Effector memory CD8-positive, alpha-beta T cell (primary cell): ENCODE measurements around the gene SCAMP4.
A peak's percentile ranks its signal among the peaks of the same experiment; 100 is the strongest.

Experiments
- ATAC-seq: fragments of 150-1000 bp; cut with Tn5 transposase; replicated peaks from 2 replicates; pipeline ENCODE4 v1.10.0; 2021; ENCODE audit warnings: mild to moderate bottlenecking, moderate library complexity
- DNase-seq, 3 experiments: peaks; one replicate each; pipeline ENCODE4 v3.0.0; 2021
- H3K27ac Mint-ChIP-seq, 2 donors: one replicate each; pipeline ENCODE4 v1.8.0; 2022; ENCODE audit warnings: mild to moderate bottlenecking in 2 of 2, mixed read lengths in 2 of 2, moderate library complexity in 2 of 2
- H3K27me3 Mint-ChIP-seq, 2 donors: one replicate each; pipeline ENCODE4 v1.8.0; 2022; ENCODE audit warnings: mixed read lengths in 2 of 2
- H3K36me3 Mint-ChIP-seq: one replicate; pipeline ENCODE4 v1.8.0; 2022; ENCODE audit warnings: mild to moderate bottlenecking, moderate library complexity, mixed read lengths; ENCODE audit not compliant: insufficient read depth
- H3K4me1 Mint-ChIP-seq, 2 donors: one replicate each; pipeline ENCODE4 v1.8.0; 2022; ENCODE audit warnings: low read depth in 2 of 2, mixed read lengths in 2 of 2
- H3K4me3 Mint-ChIP-seq, 2 donors: one replicate each; pipeline ENCODE4 v1.8.0; 2022; ENCODE audit warnings: mild to moderate bottlenecking in 2 of 2, mixed read lengths in 2 of 2, moderate library complexity in 2 of 2
- H3K9me3 Mint-ChIP-seq, 2 donors: one replicate each; pipeline ENCODE4 v1.8.0; 2022; ENCODE audit warnings: mixed read lengths in 2 of 2

Gene SCAMP4

DNA sequence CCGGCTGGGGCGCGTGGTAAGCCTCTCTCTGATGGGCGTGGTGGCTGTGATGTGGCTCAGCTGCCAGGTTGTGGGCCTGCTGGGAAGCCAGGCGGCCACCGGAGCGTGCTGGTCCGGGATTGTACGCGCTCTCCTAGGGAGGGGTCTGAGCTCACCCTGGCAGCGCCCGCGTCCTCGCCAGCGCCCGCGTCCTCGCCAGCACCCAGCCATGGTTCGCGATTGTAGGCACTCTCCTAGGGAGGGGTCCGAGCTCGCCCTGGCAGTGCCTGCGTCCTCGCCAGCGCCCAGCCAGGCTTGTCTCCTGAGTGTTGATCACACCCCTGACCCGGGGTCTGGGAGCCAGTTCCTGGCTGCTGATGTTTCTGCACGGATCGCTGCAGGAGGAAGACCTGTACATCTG is 13.8 kb downstream of the SCAMP4 start:
- DNase-seq (no peak), ATAC-seq (no peak)
- Mint-ChIP-seq H3K4me3 (no peak overlapping the region), H3K27ac (no peak overlapping the region), H3K9me3 (no peaks in the 10 kb centered on the region), H3K36me3 (peaks cover 24% of the 10 kb centered on the region), H3K27me3 (no peaks in the 10 kb centered on the region), H3K4me1 (peaks cover 0 to 7% of the 10 kb centered on the region in 2 donors)

DNA sequence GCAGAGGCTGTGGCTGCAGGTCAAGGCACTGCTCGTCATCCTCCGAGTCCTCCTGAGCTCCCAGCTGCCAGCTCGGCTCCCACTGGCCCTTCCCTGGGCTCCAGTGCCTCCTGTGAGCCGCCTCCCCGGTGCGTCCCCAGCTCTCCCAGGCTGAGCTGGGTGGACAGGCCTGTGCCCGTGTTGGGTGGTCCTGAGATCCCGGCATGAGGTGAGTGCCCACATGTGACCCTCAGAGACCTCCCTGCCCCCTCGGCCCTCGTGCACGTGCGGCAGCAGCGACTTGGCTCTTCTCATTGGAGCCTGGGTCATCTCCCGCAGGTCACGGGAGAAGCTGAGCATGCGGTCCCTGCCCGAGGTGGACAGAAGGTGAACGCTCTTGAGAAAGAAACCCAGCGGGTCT is 15.4 kb downstream of the SCAMP4 start:
- Mint-ChIP-seq H3K27ac (no peak overlapping the region), H3K36me3 (peaks cover 26% of the 10 kb centered on the region), H3K27me3 (no peaks in the 10 kb centered on the region), H3K4me1 (peaks cover 0 to 3% of the 10 kb centered on the region in 2 donors), H3K9me3 (no peaks in the 10 kb centered on the region), H3K4me3 (no peak overlapping the region)
- DNase-seq (no peak), ATAC-seq (no peak)

DNA sequence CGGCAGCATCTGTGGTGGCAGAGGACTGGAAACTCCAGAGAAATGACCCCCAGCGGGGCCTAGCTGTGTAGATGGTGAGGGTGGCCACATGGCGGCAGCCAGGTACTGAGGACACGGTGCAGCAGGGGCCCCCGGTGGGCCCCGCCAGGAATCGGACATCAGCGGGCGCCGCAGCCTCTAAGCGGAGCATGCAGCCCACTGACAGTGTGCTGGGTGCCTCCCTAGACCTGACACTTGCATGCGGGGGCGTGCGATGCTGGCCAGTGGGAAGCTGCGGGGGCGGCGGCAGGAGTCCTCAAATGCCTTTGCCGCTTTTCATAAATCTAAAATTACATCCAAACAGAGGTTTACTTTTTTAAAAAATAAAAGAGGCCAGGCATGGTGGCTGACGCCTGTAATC is 16.1 kb downstream of the SCAMP4 start:
- DNase-seq (no peak), ATAC-seq (no peak)
- Mint-ChIP-seq H3K36me3 (peaks cover 26% of the 10 kb centered on the region), H3K9me3 (no peaks in the 10 kb centered on the region), H3K4me1 (peaks cover 0 to 3% of the 10 kb centered on the region in 2 donors), H3K27ac (no peak overlapping the region), H3K27me3 (no peaks in the 10 kb centered on the region), H3K4me3 (no peak overlapping the region)

DNA sequence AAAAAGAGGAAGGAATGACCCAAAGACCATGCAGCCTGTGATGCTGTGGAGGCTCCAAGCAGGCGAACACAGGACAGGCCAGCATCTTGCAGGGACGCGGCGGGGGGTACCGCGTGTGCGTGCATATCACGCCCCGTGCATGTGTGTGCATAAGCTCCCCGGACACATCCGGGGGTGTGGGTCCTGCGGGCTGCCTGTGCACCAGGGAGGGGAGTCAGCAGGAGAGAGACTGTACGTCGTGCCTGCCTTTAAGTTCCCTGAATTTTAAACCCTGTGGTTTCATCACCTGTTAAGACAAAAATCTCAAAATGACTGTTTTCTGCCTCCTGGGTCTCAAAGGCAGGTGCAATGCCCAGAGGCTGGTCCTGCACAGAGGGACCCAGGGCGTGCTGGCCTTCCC is 16.6 kb downstream of the SCAMP4 start:
- DNase-seq (no peak), ATAC-seq (no peak)
- no peaks in the 10 kb centered on the region for H3K27me3 Mint-ChIP-seq

DNA sequence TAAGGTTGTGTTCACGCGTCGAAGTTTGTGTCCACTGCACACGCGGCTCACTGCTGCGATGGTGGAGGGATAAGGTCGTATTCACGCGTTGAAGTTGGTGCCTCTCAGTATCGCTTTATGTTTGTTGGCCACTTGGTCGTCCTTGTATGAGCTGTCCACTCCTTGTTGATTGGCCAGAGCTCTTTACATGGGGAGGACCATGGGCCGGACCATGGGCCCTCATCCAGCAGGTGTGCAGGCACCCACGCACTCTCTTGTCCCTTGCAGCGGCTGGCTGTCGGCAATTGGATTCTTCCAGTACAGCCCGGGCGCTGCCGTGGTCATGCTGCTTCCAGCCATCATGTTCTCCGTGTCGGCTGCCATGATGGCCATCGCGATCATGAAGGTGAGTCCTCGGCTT is 17.6 kb downstream of the SCAMP4 start:
- DNase-seq (no peak), ATAC-seq (no peak)
- Mint-ChIP-seq H3K27me3 (no peaks in the 10 kb centered on the region), H3K4me3 (no peak overlapping the region), H3K36me3 (peaks cover 22% of the 10 kb centered on the region), H3K9me3 (no peaks in the 10 kb centered on the region), H3K4me1 (peaks cover 5 to 9% of the 10 kb centered on the region in 2 donors), H3K27ac (peak overlapping the region in 1 of 2 donors; percentile 35)

More for the DNA sequence above, 16.6 kb downstream of the SCAMP4 start:
- Mint-ChIP-seq H3K4me1 (peaks cover 0 to 3% of the 10 kb centered on the region in 2 donors), H3K36me3 (peaks cover 26% of the 10 kb centered on the region), H3K4me3 (no peak overlapping the region), H3K9me3 (no peaks in the 10 kb centered on the region), H3K27ac (no peak overlapping the region)

DNA sequence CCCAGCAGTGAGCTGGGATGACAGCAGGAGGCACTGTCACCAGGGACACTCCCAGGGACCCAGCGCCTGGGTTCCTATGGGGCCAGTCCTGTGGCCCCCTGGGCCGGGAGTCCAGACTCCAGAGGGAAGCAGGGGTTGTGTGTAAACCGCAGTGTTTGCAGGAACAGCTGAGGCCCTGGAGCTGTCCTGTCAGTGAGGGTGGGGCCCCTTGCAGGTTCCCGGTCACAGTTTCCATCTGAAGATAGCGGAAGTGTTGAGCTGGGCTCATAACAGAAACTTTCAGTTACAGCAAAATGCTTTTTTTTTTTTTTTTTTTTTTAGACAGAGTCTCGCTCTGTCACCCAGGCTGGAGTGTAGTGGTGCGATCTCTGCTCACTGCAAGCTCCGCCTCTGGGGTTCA is 18.1 kb downstream of the SCAMP4 start:
- DNase-seq (no peak), ATAC-seq (peak; percentile 34)
- peak overlapping the region in 1 of 2 donors; percentile 35 for H3K27ac Mint-ChIP-seq

DNA sequence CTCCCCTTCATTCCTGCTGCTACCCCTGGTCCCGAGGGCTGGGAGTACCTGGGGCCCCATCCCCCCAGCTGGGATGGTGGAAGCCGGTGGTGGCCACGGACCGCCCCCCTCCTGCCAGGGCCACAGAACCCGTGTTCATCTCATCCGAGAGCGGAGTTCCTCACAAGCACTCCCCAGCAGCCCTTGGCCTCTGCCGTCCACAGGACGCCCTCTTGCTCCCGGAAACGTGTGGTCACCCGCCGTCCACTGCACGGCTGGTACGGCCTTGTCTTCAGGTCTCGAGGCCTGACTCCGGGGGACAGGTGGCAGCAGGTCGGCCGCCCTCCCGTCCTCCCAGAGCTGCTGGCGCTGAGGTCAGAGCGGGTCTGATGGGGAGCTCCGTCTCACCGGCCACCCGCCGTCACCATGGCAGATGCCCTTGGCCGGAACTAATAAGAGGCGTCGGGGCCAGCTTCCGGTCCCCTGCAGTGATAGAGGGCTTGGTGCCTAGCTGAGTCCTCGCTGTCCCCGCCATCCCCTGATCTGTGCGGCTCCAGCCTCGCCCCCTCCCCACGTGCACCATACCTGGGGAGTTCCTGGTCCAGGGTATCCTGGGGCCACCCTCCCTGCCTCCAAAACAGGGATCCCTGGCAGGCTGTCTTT is 19.2 kb downstream of the SCAMP4 start:
- Mint-ChIP-seq H3K4me1 (peaks cover 9 to 16% of the 10 kb centered on the region in 2 donors), H3K9me3 (no peaks in the 10 kb centered on the region), H3K27ac (peak overlapping the region in 1 of 2 donors; percentile 25), H3K36me3 (peaks cover 16% of the 10 kb centered on the region), H3K27me3 (peaks cover 0 to under 1% of the 10 kb centered on the region in 2 donors), H3K4me3 (no peak overlapping the region)
- DNase-seq (no peak), ATAC-seq (no peak)

More for the DNA sequence above, 18.1 kb downstream of the SCAMP4 start:
- no peaks in the 10 kb centered on the region for H3K27me3 Mint-ChIP-seq
- H3K36me3 Mint-ChIP-seq: peaks cover 20% of the 10 kb centered on the region
- peaks cover 8 to 12% of the 10 kb centered on the region in 2 donors for H3K4me1 Mint-ChIP-seq
- no peaks in the 10 kb centered on the region for H3K9me3 Mint-ChIP-seq
- H3K4me3 Mint-ChIP-seq: peak overlapping the region in 1 of 2 donors; percentile 27

DNA sequence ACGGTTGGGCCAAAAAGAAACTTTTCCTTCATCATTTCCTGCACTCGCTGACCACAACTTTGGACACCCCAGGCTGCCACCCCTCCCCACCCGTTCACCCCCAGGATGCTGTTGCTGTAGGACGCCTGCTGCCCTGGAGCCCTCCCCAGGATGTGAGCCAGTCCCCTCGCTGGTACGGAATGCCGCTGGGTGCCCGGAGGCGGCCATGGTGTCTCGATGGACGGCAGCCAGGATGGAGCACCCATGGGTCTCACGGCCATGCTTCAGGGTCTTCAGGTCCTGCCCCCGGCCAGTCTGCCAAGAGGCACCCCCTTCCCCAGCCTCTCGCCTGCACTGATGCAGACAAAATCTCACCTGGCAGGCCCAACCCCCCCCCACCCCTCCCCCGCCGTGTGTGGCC is 20.3 kb downstream of the SCAMP4 start:
- H3K27ac Mint-ChIP-seq: no peak overlapping the region
- DNase-seq (no peak), ATAC-seq (no peak)
- peaks cover 15% of the 10 kb centered on the region for H3K36me3 Mint-ChIP-seq
- no peaks in the 10 kb centered on the region for H3K9me3 Mint-ChIP-seq
- H3K27me3 Mint-ChIP-seq: peaks cover 0 to 10% of the 10 kb centered on the region in 2 donors
- H3K4me1 Mint-ChIP-seq: peaks cover 17 to 23% of the 10 kb centered on the region in 2 donors
- H3K4me3 Mint-ChIP-seq: no peak overlapping the region

DNA sequence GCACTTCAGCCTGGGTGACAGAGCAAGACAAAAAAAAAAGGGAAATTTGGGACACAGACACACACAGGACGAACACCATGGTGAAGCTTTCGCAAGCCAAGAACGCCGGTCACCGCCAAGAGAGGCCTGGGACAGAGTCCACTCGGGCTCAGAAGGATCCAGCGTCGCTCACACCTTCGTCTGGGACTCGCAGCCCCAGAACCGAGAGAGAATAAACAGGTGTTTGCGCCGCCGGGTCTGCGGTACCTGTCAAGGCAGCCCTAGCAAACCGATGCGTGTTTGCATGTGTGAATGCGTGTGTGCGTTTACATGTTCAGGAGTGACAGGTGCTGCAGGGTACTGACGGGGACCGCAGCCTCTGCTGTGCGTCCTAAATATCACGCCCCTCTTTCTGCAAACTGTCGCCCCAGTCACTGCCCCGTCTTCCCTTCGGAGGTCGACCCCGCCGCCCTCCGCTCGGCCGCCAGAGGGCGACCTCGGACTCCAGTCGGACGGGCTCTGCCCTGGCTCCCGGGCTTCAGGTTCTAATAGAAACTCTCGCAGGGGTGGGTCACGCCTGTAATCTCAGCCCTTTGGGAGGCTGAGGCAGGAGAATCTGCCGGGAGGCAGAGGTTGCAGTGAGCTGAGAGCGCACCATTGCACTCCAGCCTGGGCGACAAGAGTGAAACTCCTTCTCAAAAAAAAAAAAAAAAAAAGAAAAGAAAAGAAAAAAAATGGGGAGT is 24.0 kb downstream of the SCAMP4 start:
- Mint-ChIP-seq H3K9me3 (no peaks in the 10 kb centered on the region), H3K4me3 (peak overlapping the region; percentile 84 to 90), H3K36me3 (peaks cover 10% of the 10 kb centered on the region), H3K27ac (peak overlapping the region in 1 of 2 donors; percentile 87), H3K4me1 (peaks cover 21 to 27% of the 10 kb centered on the region in 2 donors), H3K27me3 (peaks cover 0 to 10% of the 10 kb centered on the region in 2 donors)
- ATAC-seq (peak; percentile 88), DNase-seq (peak; percentile 81 to 86 (median 83))

DNA sequence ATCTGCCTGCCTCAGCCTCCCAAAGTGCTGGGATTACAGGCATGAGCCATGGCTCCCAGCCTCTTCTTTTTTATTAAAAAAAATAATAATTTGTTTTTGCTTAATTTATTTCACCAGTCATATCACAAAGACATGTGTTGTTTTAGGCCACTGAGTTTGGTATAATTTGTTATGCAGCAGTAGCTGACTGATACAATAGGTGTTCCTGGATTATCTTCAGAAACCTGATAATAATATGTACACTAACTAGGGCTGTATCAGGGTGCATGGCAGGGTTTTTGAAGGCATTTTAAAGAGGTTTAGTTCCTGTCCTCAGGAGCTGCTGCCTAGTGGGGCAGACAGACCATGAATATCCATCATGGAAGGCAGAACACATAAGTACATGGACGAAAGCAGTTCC is 26.2 kb downstream of the SCAMP4 start:
- H3K36me3 Mint-ChIP-seq: peaks cover 12% of the 10 kb centered on the region
- no peak overlapping the region for H3K4me3 Mint-ChIP-seq
- DNase-seq: no peak
- peaks cover 25 to 32% of the 10 kb centered on the region in 2 donors for H3K4me1 Mint-ChIP-seq
- no peak overlapping the region for H3K27ac Mint-ChIP-seq
- no peaks in the 10 kb centered on the region for H3K9me3 Mint-ChIP-seq
- peaks cover 0 to 10% of the 10 kb centered on the region in 2 donors for H3K27me3 Mint-ChIP-seq
- no peak for ATAC-seq

DNA sequence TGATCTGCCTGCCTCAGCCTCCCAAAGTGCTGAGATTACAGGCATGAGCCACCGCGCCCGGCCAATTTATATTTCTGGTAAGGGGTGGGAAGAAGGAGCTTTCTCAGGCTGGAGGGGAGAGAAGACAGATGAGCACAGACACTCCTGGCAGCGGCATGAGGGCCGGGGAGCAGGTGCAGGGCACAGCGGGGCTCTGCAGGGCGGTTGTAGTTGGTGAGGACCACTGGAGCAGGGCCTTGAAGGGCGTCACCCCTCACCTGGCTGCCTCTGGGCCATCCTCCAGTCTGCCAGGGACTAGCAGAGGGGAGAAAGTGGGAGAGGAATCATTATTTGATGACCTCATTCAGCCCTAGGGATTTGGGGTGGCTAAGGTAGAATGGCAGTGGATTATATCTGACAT is 27.2 kb downstream of the SCAMP4 start:
- H3K27me3 Mint-ChIP-seq: peaks cover 0 to 10% of the 10 kb centered on the region in 2 donors
- no peak overlapping the region for H3K4me3 Mint-ChIP-seq
- peaks cover 12% of the 10 kb centered on the region for H3K36me3 Mint-ChIP-seq
- H3K4me1 Mint-ChIP-seq: peaks cover 24 to 30% of the 10 kb centered on the region in 2 donors
- DNase-seq: no peak
- no peaks in the 10 kb centered on the region for H3K9me3 Mint-ChIP-seq
- no peak for ATAC-seq
- H3K27ac Mint-ChIP-seq: no peak overlapping the region

DNA sequence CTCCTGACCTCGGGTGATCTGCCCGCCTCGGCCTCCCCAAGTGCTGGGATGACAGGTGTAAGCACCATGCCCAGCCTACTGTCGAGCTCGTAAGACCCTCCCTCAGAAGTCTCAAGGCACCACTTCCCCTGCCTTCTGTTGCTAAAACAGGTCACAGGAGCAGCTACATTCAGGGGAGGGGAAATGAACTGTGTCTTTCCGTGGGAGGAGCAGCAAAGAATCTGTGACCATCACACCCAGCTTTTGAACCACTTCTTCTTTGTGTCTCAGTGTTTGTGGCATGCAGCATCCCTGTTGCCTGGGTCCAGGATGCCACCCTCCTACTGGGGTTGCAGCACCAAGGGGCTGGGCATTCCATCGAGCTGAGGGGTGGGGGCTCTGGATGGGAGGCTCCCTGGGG is 28.0 kb downstream of the SCAMP4 start:
- Mint-ChIP-seq H3K9me3 (no peaks in the 10 kb centered on the region), H3K36me3 (peaks cover 12% of the 10 kb centered on the region), H3K4me3 (no peak overlapping the region), H3K27me3 (peaks cover 0 to 10% of the 10 kb centered on the region in 2 donors), H3K4me1 (peaks cover 17 to 24% of the 10 kb centered on the region in 2 donors), H3K27ac (peak overlapping the region in 1 of 2 donors; percentile 14)
- no peak for ATAC-seq
- DNase-seq: no peak

DNA sequence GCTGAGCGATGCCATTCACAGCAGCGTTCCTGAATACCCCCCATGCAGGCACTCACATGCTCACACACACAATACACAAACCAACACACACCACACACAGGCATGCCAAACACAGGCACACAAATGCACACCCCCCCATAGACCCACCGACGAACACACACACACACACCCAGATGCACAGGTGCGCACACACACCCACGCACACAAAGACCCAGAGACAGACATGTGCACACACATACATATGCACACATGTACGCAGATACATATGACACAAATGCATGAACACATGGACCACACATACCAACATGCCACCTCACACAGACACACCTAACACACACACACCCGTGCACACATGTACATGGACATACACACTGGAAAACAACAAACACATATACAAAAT is 28.7 kb downstream of the SCAMP4 start:
- no peaks in the 10 kb centered on the region for H3K9me3 Mint-ChIP-seq
- peaks cover 0 to 10% of the 10 kb centered on the region in 2 donors for H3K27me3 Mint-ChIP-seq
- ATAC-seq (no peak), DNase-seq (no peak)
- H3K4me3 Mint-ChIP-seq: no peak overlapping the region
- H3K36me3 Mint-ChIP-seq: peaks cover 13% of the 10 kb centered on the region
- H3K27ac Mint-ChIP-seq: no peak overlapping the region
- H3K4me1 Mint-ChIP-seq: peaks cover 17 to 22% of the 10 kb centered on the region in 2 donors
